Prostate gland (tissue), 2 donors: ENCODE results near the gene NBAS.

Source experiments
- CTCF ChIP-seq, 4 experiments: fragments of 200-600 bp in 2 of 4; fragments of 450-650 bp in 2 of 4; sonication (generic) in 2 of 4; IDR thresholded peaks; 1 replicate in 3 of 4; 2 replicates in 1 of 4; pipeline ENCODE4 v1.5.1; 2016 to 2019; ENCODE audit warnings: antibody characterized with exemption in 4 of 4, mild to moderate bottlenecking in 2 of 4, moderate library complexity in 2 of 4
- POLR2AphosphoS5 ChIP-seq: sonication (generic); formaldehyde crosslinking; IDR thresholded peaks from one replicate; pipeline ENCODE4 v1.6.1; 2017; ENCODE audit warnings: antibody characterized with exemption

- TF ChIP-seq CTCF (IDR thresholded peaks at IDR 0.05) = no peak
- TF ChIP-seq POLR2AphosphoS5 = no peak
Observed at GRCh38 chr2:15173501-15173900, 387.6 kb downstream of the NBAS start.
